Measurements from ENCODE around the gene SCAP. TPM values are rescaled to one million over a fixed set of nuclear protein-coding genes. Genes with fewer than 3 reads are reported as not detected.

Gene SCAP
- total and polyA plus RNA-seq, 2 of the 4 experiments (the other 2 are of a cell fraction): 25.3 to 34.6 TPM

DNA sequence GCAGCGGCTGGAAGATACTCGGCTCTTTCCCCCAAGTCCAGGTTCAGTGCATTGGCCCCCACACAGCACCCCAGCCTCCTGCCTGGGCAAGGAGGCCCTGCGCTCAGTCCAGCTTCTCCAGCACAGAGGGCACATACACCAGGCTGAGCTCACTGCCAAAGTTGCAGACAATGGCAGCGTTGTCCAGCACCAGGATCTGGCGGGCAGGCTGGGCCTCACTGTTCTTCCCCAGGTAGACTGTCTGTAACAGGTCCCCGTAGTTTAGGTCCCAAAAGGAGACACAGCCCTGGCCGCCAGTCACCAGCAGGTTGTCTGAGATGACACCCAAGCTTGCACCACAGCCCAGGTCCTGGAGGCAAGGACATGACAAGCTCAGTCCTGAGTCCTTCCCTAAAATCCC is 62.0 kb downstream of the SCAP start:
- Histone ChIP-seq H2BK5ac (ENCODE audit: low read depth, low read length, poor library complexity, severe bottlenecking) (no peak overlapping the region), H3K9ac (ENCODE audit: low read depth, low read length) (no peak overlapping the region), H3K4me2 (ENCODE audit: low read depth, low read length) (no peak overlapping the region), H3K4me1 (ENCODE audit: control insufficient read depth, insufficient read depth, low read length) (no peaks in the 10 kb centered on the region), H2AFZ (replicated peaks; ENCODE audit: low read length, poor library complexity) (no peak overlapping the region), H4K20me1 (ENCODE audit: insufficient read depth, low read length) (peaks cover 19% of the 10 kb centered on the region), H3K4me3 (ENCODE audit: insufficient read depth, low read depth, low read length) (no peak overlapping the region), H2BK20ac (ENCODE audit: low read depth, low read length) (no peak overlapping the region), H3K23ac (ENCODE audit: low read depth, low read length) (no peak overlapping the region), H4K91ac (ENCODE audit: insufficient read depth, low read depth, low read length) (no peak overlapping the region), H4K8ac (ENCODE audit: low read depth in 2 of 2, low read length in 2 of 2) (no peak overlapping the region), H3K9me3 (ENCODE audit: control insufficient read depth, insufficient read depth, low read length) (no peaks in the 10 kb centered on the region), H2AK5ac (ENCODE audit: low read depth, low read length) (no peak overlapping the region), H4K5ac (ENCODE audit: low read depth, low read length) (no peak overlapping the region), H3K18ac (ENCODE audit: low read depth, low read length) (no peak overlapping the region), H3K56ac (ENCODE audit: extremely low read depth, insufficient read depth, low read length) (no peak overlapping the region), H3K9me1 (ENCODE audit: insufficient read depth, low read length) (no peaks in the 10 kb centered on the region), H3K4ac (ENCODE audit: low read depth, low read length) (no peak overlapping the region), H2BK120ac (ENCODE audit: low read depth, low read length) (no peak overlapping the region), H3K14ac (replicated peaks; ENCODE audit: low read depth, low read length) (no peak overlapping the region), H3K27me3 (ENCODE audit: control insufficient read depth, insufficient read depth, low read length) (no peaks in the 10 kb centered on the region), H3K79me1 (ENCODE audit: low read depth in 1 of 2, low read length in 2 of 2) (peaks cover 4 to 6% of the 10 kb centered on the region in 2 experiments; a peak in 2 of 4 replicates), H2AK9ac (replicated peaks; ENCODE audit: low read depth, low read length, poor library complexity) (peak overlapping the region; percentile 55), H3K27ac (ENCODE audit: insufficient read depth, low read length) (no peak overlapping the region), H2BK15ac (ENCODE audit: low read depth, low read length) (no peak overlapping the region), H3K36me3 (ENCODE audit: control insufficient read depth, insufficient read depth, low read length) (peaks cover 65% of the 10 kb centered on the region)
- WGBS, 2 experiments (ENCODE audit: extremely low coverage in 2 of 2, insufficient read length in 1 of 2): 100% methylated on average over 3 of the region's 7 CpGs; no CpG with 5 or more reads in 1 of the 2 experiments
- BruUV-seq (replicated peaks): no TSS peak
- ChIA-PET CTCF (interaction anchor here (0.6 kb wide), 1 partner anchor 1150 kb away, joined by 3 read pairs; no protein-coding TSS in a partner anchor), POLR2A (ENCODE audit: unreplicated experiment) (no interaction called here)
- no peak for DNase-seq
- intact Hi-C loops (cut with micrococcal nuclease): no loop called here
- in situ Hi-C loops (cut with MboI; ENCODE audit: low sequenced_read_pairs): no loop called here
- dilution Hi-C loops (cut with HindIII; ENCODE audit: low sequenced_read_pairs, unreplicated experiment): no loop called here
- no peak for ATAC-seq (ENCODE audit: low read depth)
- no peak for TF ChIP-seq NFE2L2 (IDR thresholded peaks at IDR 0.05; ENCODE audit: low read depth, low read length)
- TF ChIP-seq CEBPB (IDR thresholded peaks at IDR 0.05; ENCODE audit: low read depth, low read length): no peak
- no peak for TF ChIP-seq MAFK (IDR thresholded peaks at IDR 0.05; ENCODE audit: low read depth, low read length)
- TF ChIP-seq FOS (IDR thresholded peaks at IDR 0.05; ENCODE audit: low read depth, low read length): no peak
- TF ChIP-seq MAZ (IDR thresholded peaks at IDR 0.05; ENCODE audit: borderline replicate concordance, low read depth, low read length): no peak
- TF ChIP-seq, protein P1, sequence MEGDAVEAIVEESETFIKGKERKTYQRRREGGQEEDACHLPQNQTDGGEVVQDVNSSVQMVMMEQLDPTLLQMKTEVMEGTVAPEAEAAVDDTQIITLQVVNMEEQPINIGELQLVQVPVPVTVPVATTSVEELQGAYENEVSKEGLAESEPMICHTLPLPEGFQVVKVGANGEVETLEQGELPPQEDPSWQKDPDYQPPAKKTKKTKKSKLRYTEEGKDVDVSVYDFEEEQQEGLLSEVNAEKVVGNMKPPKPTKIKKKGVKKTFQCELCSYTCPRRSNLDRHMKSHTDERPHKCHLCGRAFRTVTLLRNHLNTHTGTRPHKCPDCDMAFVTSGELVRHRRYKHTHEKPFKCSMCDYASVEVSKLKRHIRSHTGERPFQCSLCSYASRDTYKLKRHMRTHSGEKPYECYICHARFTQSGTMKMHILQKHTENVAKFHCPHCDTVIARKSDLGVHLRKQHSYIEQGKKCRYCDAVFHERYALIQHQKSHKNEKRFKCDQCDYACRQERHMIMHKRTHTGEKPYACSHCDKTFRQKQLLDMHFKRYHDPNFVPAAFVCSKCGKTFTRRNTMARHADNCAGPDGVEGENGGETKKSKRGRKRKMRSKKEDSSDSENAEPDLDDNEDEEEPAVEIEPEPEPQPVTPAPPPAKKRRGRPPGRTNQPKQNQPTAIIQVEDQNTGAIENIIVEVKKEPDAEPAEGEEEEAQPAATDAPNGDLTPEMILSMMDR (conservative IDR thresholded peaks at IDR 0.05; ENCODE audit: low read depth, low read length): no peak
- TF ChIP-seq MXI1 (IDR thresholded peaks at IDR 0.05; ENCODE audit: borderline replicate concordance, low read depth, low read length): no peak
- TF ChIP-seq, protein P2, sequence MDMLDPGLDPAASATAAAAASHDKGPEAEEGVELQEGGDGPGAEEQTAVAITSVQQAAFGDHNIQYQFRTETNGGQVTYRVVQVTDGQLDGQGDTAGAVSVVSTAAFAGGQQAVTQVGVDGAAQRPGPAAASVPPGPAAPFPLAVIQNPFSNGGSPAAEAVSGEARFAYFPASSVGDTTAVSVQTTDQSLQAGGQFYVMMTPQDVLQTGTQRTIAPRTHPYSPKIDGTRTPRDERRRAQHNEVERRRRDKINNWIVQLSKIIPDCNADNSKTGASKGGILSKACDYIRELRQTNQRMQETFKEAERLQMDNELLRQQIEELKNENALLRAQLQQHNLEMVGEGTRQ (IDR thresholded peaks at IDR 0.05; ENCODE audit: low read depth, low read length): no peak
- no peak for TF ChIP-seq RAD21 (IDR thresholded peaks at IDR 0.05; ENCODE audit: low read length)

Data from IMR-90 (cell line).